H1 (cell line): ENCODE results near the gene CHN2. TPM values are rescaled to one million over a fixed set of nuclear protein-coding genes. Genes with fewer than 3 reads are reported as not detected.

Source experiments
- CTCF ChIA-PET: fragments of 300-600 bp; sonication (Branson Sonifier 250); formaldehyde crosslinking; loops from one replicate; lab custom pipeline; 2021; ENCODE audit not compliant: partially characterized antibody; lab: Charles Lee
- POLR2A ChIA-PET: fragments of 300-600 bp; sonication (Branson Sonifier 250); formaldehyde crosslinking; loops from one replicate; lab custom pipeline; 2021; ENCODE audit warnings: inconsistent platforms; ENCODE audit not compliant: partially characterized antibody; lab: Charles Lee
- DNase-seq, 2 experiments: peaks; one replicate each; pipeline versions ENCODE4 v3.0.0 to v3.0.0-alpha.2; 2010 to 2022; ENCODE audit warnings: low spot score in 2 of 2, low read depth in 1 of 2, mixed read lengths in 1 of 2
- FAIRE-seq: peaks from 2 replicates; lab custom pipeline; 2011; peaks lifted over from hg19 to GRCh38; lab: Jason Lieb, UNC
- H2AFZ ChIP-seq: 2 replicates; pipeline ENCODE4 v1.8.1; 2012; ENCODE audit warnings: low read length, inconsistent platforms
- H2AK5ac ChIP-seq: 2 replicates; pipeline ENCODE4 v1.6.1; 2013; ENCODE audit warnings: low read depth, low read length
- H2BK120ac ChIP-seq: replicated peaks from 2 replicates; pipeline ENCODE3; 2013; ENCODE audit warnings: low read depth, low read length, inconsistent platforms
- H2BK12ac ChIP-seq: 2 replicates; pipeline ENCODE4 v1.6.1; 2013; ENCODE audit warnings: low read depth, low read length
- H2BK15ac ChIP-seq: 2 replicates; pipeline ENCODE4 v1.6.1; 2013; ENCODE audit warnings: low read length
- H2BK20ac ChIP-seq: 2 replicates; pipeline ENCODE4 v1.6.1; 2013; ENCODE audit warnings: low read length
- H2BK5ac ChIP-seq: 2 replicates; pipeline ENCODE4 v1.6.1; 2013; ENCODE audit warnings: low read depth, low read length
- H3K14ac ChIP-seq: 2 replicates; pipeline ENCODE4 v1.6.1; 2013; ENCODE audit warnings: inconsistent platforms; ENCODE audit not compliant: insufficient read length
- H3K18ac ChIP-seq: 2 replicates; pipeline ENCODE4 v1.6.1; 2013; ENCODE audit warnings: low read length; ENCODE audit errors: extremely low read depth
- H3K23ac ChIP-seq: 2 replicates; pipeline ENCODE4 v1.6.1; 2013; ENCODE audit warnings: inconsistent platforms; ENCODE audit not compliant: insufficient read length
- H3K23me2 ChIP-seq: 2 replicates; pipeline ENCODE4 v1.6.1; 2013; ENCODE audit warnings: low read depth, low read length
- H3K27ac ChIP-seq: 2 replicates; pipeline ENCODE4 v1.6.1; 2011; ENCODE audit warnings: low read depth, low read length, inconsistent platforms
- H3K27me3 ChIP-seq, 4 experiments: replicated peaks in 1 of 4; 1 replicate in 1 of 4; 2 replicates in 3 of 4; pipeline versions ENCODE4 v1.6.1 to v1.8.1; 2011 to 2013; ENCODE audit warnings: low read length in 3 of 4, mild to moderate bottlenecking in 3 of 4, inconsistent platforms in 2 of 4, mixed read lengths in 2 of 4, moderate library complexity in 1 of 4; ENCODE audit not compliant: control insufficient read depth in 3 of 4, insufficient read depth in 3 of 4; ENCODE audit errors: extremely low read depth in 1 of 4
- H3K36me3 ChIP-seq, 4 experiments: 2 replicates each; pipeline versions ENCODE4 v1.6.1 to v1.8.1; 2011 to 2013; ENCODE audit warnings: mild to moderate bottlenecking in 4 of 4, low read length in 3 of 4, moderate library complexity in 2 of 4, control low read depth in 1 of 4, inconsistent platforms in 1 of 4; ENCODE audit not compliant: insufficient read depth in 4 of 4, control insufficient read depth in 2 of 4
- H3K4ac ChIP-seq: replicated peaks from 2 replicates; pipeline ENCODE3; 2013; ENCODE audit warnings: low read length, low read depth, mixed read lengths, inconsistent platforms; ENCODE audit not compliant: insufficient read length
- H3K4me1 ChIP-seq, 4 experiments: replicated peaks in 1 of 4; 1 replicate in 1 of 4; 2 replicates in 3 of 4; pipeline versions ENCODE4 v1.6.1 to v1.8.1; 2011 to 2013; ENCODE audit warnings: low read length in 3 of 4, inconsistent platforms in 2 of 4, mixed read lengths in 1 of 4; ENCODE audit not compliant: insufficient read depth in 4 of 4, control insufficient read depth in 3 of 4
- H3K4me2 ChIP-seq, 2 experiments: 2 replicates each; pipeline versions ENCODE4 v1.6.1 to v1.8.1; 2011 to 2013; ENCODE audit warnings: low read depth in 2 of 2, low read length in 2 of 2, control low read depth in 1 of 2, inconsistent platforms in 1 of 2, mild to moderate bottlenecking in 1 of 2; ENCODE audit not compliant: insufficient read depth in 1 of 2
- H3K4me3 ChIP-seq, 4 experiments: fragments of 200-600, 300-600 bp in 1 of 4; sonication (generic), shearing (Covaris generic), sonication (Bioruptor Twin) in 1 of 4; 2 replicates each; pipeline versions ENCODE4 v1.5.1 to v1.8.1; 2011 to 2016; ENCODE audit warnings: low read length in 4 of 4, low read depth in 3 of 4, control low read depth in 2 of 4, inconsistent platforms in 2 of 4, mild to moderate bottlenecking in 2 of 4, mixed read lengths in 1 of 4, moderate library complexity in 1 of 4; ENCODE audit not compliant: insufficient read depth in 2 of 4; ENCODE audit errors: extremely low read depth in 1 of 4
- H3K56ac ChIP-seq: replicated peaks from 2 replicates; pipeline ENCODE3; 2013; ENCODE audit warnings: low read depth, mild to moderate bottlenecking, mixed read lengths, low read length, inconsistent platforms; ENCODE audit not compliant: insufficient read length
- H3K79me1 ChIP-seq: 2 replicates; pipeline ENCODE4 v1.6.1; 2013; ENCODE audit warnings: low read depth, low read length, control low read depth
- H3K79me2 ChIP-seq, 2 experiments: 2 replicates each; pipeline versions ENCODE4 v1.6.1 to v1.8.1; 2012 to 2013; ENCODE audit warnings: low read length in 2 of 2, mild to moderate bottlenecking in 2 of 2, inconsistent platforms in 1 of 2; ENCODE audit not compliant: insufficient read depth in 2 of 2, control insufficient read depth in 1 of 2
- H3K9ac ChIP-seq, 4 experiments: replicated peaks in 1 of 4; 1 replicate in 1 of 4; 2 replicates in 3 of 4; pipeline versions ENCODE4 v1.6.1 to v1.8.1; 2011 to 2013; ENCODE audit warnings: low read depth in 3 of 4, low read length in 3 of 4, control low read depth in 2 of 4, mild to moderate bottlenecking in 2 of 4, moderate library complexity in 2 of 4, inconsistent platforms in 1 of 4; ENCODE audit errors: extremely low read depth in 1 of 4
- H3K9me3 ChIP-seq, 2 experiments: 2 replicates each; pipeline versions ENCODE4 v1.6.1 to v1.8.1; 2012 to 2013; ENCODE audit warnings: mild to moderate bottlenecking in 2 of 2, moderate library complexity in 2 of 2, control low read depth in 1 of 2, inconsistent platforms in 1 of 2, low read depth in 1 of 2, low read length in 1 of 2, mixed read lengths in 1 of 2; ENCODE audit not compliant: insufficient read depth in 2 of 2
- H4K20me1 ChIP-seq, 2 experiments: replicated peaks in 1 of 2; 2 replicates each; pipeline versions ENCODE3 to v1.8.1; 2011 to 2013; ENCODE audit warnings: inconsistent platforms in 2 of 2, low read length in 2 of 2, mild to moderate bottlenecking in 1 of 2; ENCODE audit not compliant: insufficient read depth in 2 of 2, control insufficient read depth in 1 of 2
- H4K5ac ChIP-seq: 2 replicates; pipeline ENCODE4 v1.6.1; 2013; ENCODE audit warnings: low read length, low read depth, mixed read lengths, inconsistent platforms; ENCODE audit not compliant: insufficient read length
- H4K8ac ChIP-seq: 2 replicates; pipeline ENCODE4 v1.8.0; 2013; ENCODE audit warnings: mild to moderate bottlenecking, moderate library complexity, low read length, inconsistent platforms; ENCODE audit not compliant: insufficient read depth; ENCODE audit errors: extremely low read depth
- H4K91ac ChIP-seq: replicated peaks from 2 replicates; pipeline ENCODE3; 2013; ENCODE audit warnings: low read length, mixed read lengths, inconsistent platforms; ENCODE audit not compliant: insufficient read length
- ASH2L ChIP-seq: fragments of 200-600, 300-600 bp; sonication (generic); IDR thresholded peaks from one replicate; pipeline ENCODE4 v1.7.1; 2017; ENCODE audit warnings: low read length
- CBX5 ChIP-seq: fragments of 300-800, 300-1000 bp; sonication (generic); IDR thresholded peaks from 2 replicates; pipeline ENCODE4 v1.7.1; 2016; ENCODE audit warnings: antibody characterized with exemption, low read length, low read depth
- CBX8 ChIP-seq: fragments of 300-800, 300-1000 bp; sonication (generic); IDR thresholded peaks from 2 replicates; pipeline ENCODE4 v1.7.1; 2016; ENCODE audit warnings: low read depth, low read length, borderline replicate concordance
- CEBPB ChIP-seq: IDR thresholded peaks from 2 replicates; pipeline ENCODE4 v1.6.1; 2012; ENCODE audit warnings: low read depth, low read length
- RAD21 ChIP-seq, 2 experiments: IDR thresholded peaks in 1 of 2; conservative IDR thresholded peaks in 1 of 2; 2 replicates each; pipeline ENCODE4 v1.6.1; 2011; ENCODE audit warnings: low read depth in 2 of 2, low read length in 2 of 2, improper control_type of control experiment in 1 of 2, inconsistent platforms in 1 of 2, mild to moderate bottlenecking in 1 of 2, moderate library complexity in 1 of 2
- RFX5 ChIP-seq: IDR thresholded peaks from 2 replicates; pipeline ENCODE4 v1.6.1; 2011; ENCODE audit warnings: low read depth, low read length, improper control_type of control experiment, borderline replicate concordance
- SRF ChIP-seq: IDR thresholded peaks from 2 replicates; pipeline ENCODE4 v1.6.1; 2011; ENCODE audit warnings: mild to moderate bottlenecking, low read depth, low read length, moderate library complexity
- WGBS, 2 experiments: shearing (Covaris generic) in 1 of 2; methylation state at CpG; one replicate each; pipeline versions ENCODE4 v1.1.6 to v1.1.7; 2013 to 2015; ENCODE audit warnings: low lambda C conversion rate in 2 of 2, mixed read lengths in 2 of 2, inconsistent platforms in 1 of 2, low coverage in 1 of 2, missing lambda C conversion rate in 1 of 2; ENCODE audit not compliant: insufficient replicate concordance in 2 of 2, insufficient coverage in 1 of 2, insufficient read length in 1 of 2; ENCODE audit errors: extremely low coverage in 1 of 2, missing lambda C conversion rate in 1 of 2; 5-methylcytosine and 5-hydroxymethylcytosine counted together
- polyA plus RNA-seq, 7 experiments: library from polyadenylated mRNA; depleted of rRNA in 3 of 7; stranded (reverse) in 5 of 7; unstranded in 2 of 7; fragments of >200 nt in 5 of 7; fragments of 200-250 nt in 2 of 7; gene quantifications; 1 replicate in 5 of 7; 2 replicates in 1 of 7; 4 replicates in 1 of 7; pipeline versions ENCODE4 v1.2.1 to v1.2.3, GENCODE V29; 2011 to 2013; ENCODE audit warnings: missing spikeins in 2 of 7, mixed read lengths in 2 of 7
- total RNA-seq: library from RNA; stranded (reverse); fragmentation: NEBNext Ultra II Directional; extraction: Animal tissue kit (Norgen Biotek cat#: 25700); gene quantifications from 2 replicates; pipeline ENCODE4 v1.2.1, GENCODE V29; 2021
- TF ChIP-seq, protein P1 (sequence below): IDR thresholded peaks from 2 replicates; pipeline ENCODE4 v1.6.1; 2012; ENCODE audit warnings: low read length, inconsistent platforms
- TF ChIP-seq, protein P2 (sequence below): IDR thresholded peaks from 2 replicates; pipeline ENCODE4 v1.6.1; 2011; ENCODE audit warnings: low read length, improper control_type of control experiment

The CHN2 gene
- total and polyA plus RNA-seq, 2 of the 8 experiments (the other 6 are each of a cell fraction or from before 2014, with no cell fraction given), result 2.9 to 4.8 TPM

DNA sequence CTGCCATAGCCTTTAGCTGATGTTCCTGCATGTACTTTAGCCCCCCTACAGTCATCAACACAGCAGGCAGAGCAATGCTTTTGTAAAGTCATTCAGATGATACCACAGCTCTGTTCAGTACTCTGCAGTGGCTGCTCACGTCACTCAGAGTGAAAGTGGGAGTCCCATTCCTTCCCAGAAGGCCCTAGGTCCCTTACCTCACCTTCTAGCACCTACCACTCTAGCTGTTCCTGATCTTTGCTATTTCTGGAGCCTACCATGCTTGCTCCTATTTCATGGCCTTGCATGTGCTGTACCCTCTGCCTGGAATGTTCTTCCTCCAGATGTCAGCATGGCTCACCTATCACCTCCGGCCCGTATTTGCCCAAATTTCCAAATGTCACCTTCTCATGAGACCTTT, 274.7 kb downstream of the CHN2 start:
- no peak overlapping the region for H3K23ac ChIP-seq
- H3K27me3 ChIP-seq, result no peaks in the 10 kb centered on the region
- H3K56ac ChIP-seq, result no peak overlapping the region
- H3K4ac ChIP-seq, result no peak overlapping the region
- no peak overlapping the region for H4K91ac ChIP-seq
- H2AFZ ChIP-seq, result no peak overlapping the region
- POLR2A ChIA-PET, result interaction anchor here (1.2 kb wide), 1 partner anchor 16 kb away, joined by 3 read pairs; no protein-coding TSS in a partner anchor
- H3K79me1 ChIP-seq, result no peaks in the 10 kb centered on the region
- H4K8ac ChIP-seq, result no peak overlapping the region
- no peak overlapping the region for H3K14ac ChIP-seq
- no peak overlapping the region for H3K4me2 ChIP-seq
- no peaks in the 10 kb centered on the region for H3K9me3 ChIP-seq
- no peak overlapping the region for H2BK5ac ChIP-seq
- H3K4me3 ChIP-seq, result no peak overlapping the region
- H2BK120ac ChIP-seq, result no peak overlapping the region
- FAIRE-seq, result no peak
- no peak overlapping the region for H3K18ac ChIP-seq
- no peak for DNase-seq
- H3K9ac ChIP-seq, result no peak overlapping the region
- no peak overlapping the region for H2BK20ac ChIP-seq
- H2AK5ac ChIP-seq, result no peak overlapping the region
- no peaks in the 10 kb centered on the region for H3K4me1 ChIP-seq
- no peak overlapping the region for H4K5ac ChIP-seq
- no peaks in the 10 kb centered on the region for H4K20me1 ChIP-seq
- no peaks in the 10 kb centered on the region for H3K36me3 ChIP-seq
- H3K23me2 ChIP-seq, result no peaks in the 10 kb centered on the region; the same call in 1 of the 2 replicates
- H2BK15ac ChIP-seq, result no peak overlapping the region
- WGBS, 2 experiments, result 79% methylated on average over 3 of the region's 3 CpGs; no CpG with 5 or more reads in 1 of the 2 experiments
- H2BK12ac ChIP-seq, result no peak overlapping the region
- no peak overlapping the region for H3K27ac ChIP-seq
- no peaks in the 10 kb centered on the region for H3K79me2 ChIP-seq
- CTCF ChIA-PET, result interaction anchor here (0.6 kb wide), 1 partner anchor 122 kb away, joined by 3 read pairs; no protein-coding TSS in a partner anchor
- TF ChIP-seq SRF (no peak), RAD21 (IDR thresholded peaks at IDR 0.05 in 1 of 2, conservative IDR thresholded peaks at IDR 0.05 in 1 of 2; ENCODE audit: low read depth in 2 of 2, low read length in 2 of 2) (no peak), RFX5 (no peak), CBX8 (no peak), CEBPB (no peak), ASH2L (no peak), CBX5 (no peak)
- TF ChIP-seq, protein P1, sequence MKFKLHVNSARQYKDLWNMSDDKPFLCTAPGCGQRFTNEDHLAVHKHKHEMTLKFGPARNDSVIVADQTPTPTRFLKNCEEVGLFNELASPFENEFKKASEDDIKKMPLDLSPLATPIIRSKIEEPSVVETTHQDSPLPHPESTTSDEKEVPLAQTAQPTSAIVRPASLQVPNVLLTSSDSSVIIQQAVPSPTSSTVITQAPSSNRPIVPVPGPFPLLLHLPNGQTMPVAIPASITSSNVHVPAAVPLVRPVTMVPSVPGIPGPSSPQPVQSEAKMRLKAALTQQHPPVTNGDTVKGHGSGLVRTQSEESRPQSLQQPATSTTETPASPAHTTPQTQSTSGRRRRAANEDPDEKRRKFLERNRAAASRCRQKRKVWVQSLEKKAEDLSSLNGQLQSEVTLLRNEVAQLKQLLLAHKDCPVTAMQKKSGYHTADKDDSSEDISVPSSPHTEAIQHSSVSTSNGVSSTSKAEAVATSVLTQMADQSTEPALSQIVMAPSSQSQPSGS, result no peak
- TF ChIP-seq, protein P2, sequence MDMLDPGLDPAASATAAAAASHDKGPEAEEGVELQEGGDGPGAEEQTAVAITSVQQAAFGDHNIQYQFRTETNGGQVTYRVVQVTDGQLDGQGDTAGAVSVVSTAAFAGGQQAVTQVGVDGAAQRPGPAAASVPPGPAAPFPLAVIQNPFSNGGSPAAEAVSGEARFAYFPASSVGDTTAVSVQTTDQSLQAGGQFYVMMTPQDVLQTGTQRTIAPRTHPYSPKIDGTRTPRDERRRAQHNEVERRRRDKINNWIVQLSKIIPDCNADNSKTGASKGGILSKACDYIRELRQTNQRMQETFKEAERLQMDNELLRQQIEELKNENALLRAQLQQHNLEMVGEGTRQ, result no peak
